SK-N-SH (cell line): ENCODE data around the gene DPEP3. TPM values are rescaled to one million over a fixed set of nuclear protein-coding genes. Genes with fewer than 3 reads are reported as not detected.

Source experiments
- CTCF ChIA-PET: fragments of 300-600, 350-600 bp; formaldehyde crosslinking; extraction: SDS; loops from one replicate; lab custom pipeline; 2021; lab: Yijun Ruan, JAX
- POLR2A ChIA-PET: fragments of 350-600 bp; sonication (Branson Sonifier 250); formaldehyde crosslinking; extraction: SDS; loops from one replicate; lab custom pipeline; 2020; ENCODE audit warnings: antibody characterized with exemption, inconsistent platforms; lab: Yijun Ruan, JAX
- DNase-seq: peaks from one replicate; pipeline ENCODE4 v3.0.0; 2012
- H2AFZ ChIP-seq: fragments of 200-600 bp; sonication (generic); 2 replicates; pipeline ENCODE4 v1.8.1; 2016; ENCODE audit warnings: antibody characterized with exemption, mild to moderate bottlenecking, low read depth
- H3F3A ChIP-seq: fragments of 200-600 bp; sonication (generic); replicated peaks from 2 replicates; pipeline ENCODE3; 2016; ENCODE audit warnings: antibody characterized with exemption, mild to moderate bottlenecking; ENCODE audit not compliant: insufficient read depth
- H3K27ac ChIP-seq, 2 experiments: fragments of 200-500 bp in 1 of 2; fragments of 200-600 bp in 1 of 2; sonication (Bioruptor generic) in 1 of 2; sonication (generic), shearing (Covaris generic) in 1 of 2; 2 replicates each; pipeline versions ENCODE4 v1.5.1 to v1.6.1; 2014 to 2016; ENCODE audit warnings: low read depth in 2 of 2, inconsistent platforms in 1 of 2, low read length in 1 of 2, mild to moderate bottlenecking in 1 of 2, mixed read lengths in 1 of 2
- H3K27me3 ChIP-seq: fragments of 200-600 bp; sonication (generic), shearing (Covaris generic); 2 replicates; pipeline ENCODE4 v1.6.1; 2016; ENCODE audit warnings: mixed run types; ENCODE audit not compliant: insufficient read depth
- H3K36me3 ChIP-seq, 2 experiments: fragments of 200-500 bp in 1 of 2; fragments of 200-600 bp in 1 of 2; sonication (Bioruptor generic) in 1 of 2; sonication (generic) in 1 of 2; replicated peaks in 1 of 2; 2 replicates each; pipeline versions ENCODE3 to v1.5.1; 2014 to 2016; ENCODE audit warnings: low read length in 1 of 2, mild to moderate bottlenecking in 1 of 2; ENCODE audit not compliant: insufficient read depth in 2 of 2, control insufficient read depth in 1 of 2
- H3K4me1 ChIP-seq, 2 experiments: fragments of 200-500 bp in 1 of 2; fragments of 200-600 bp in 1 of 2; sonication (Bioruptor generic) in 1 of 2; sonication (generic), shearing (Covaris generic) in 1 of 2; 2 replicates each; pipeline versions ENCODE4 v1.5.1 to v1.6.1; 2014 to 2016; ENCODE audit warnings: low read depth in 1 of 2, low read length in 1 of 2, mixed run types in 1 of 2; ENCODE audit not compliant: insufficient read depth in 2 of 2, control insufficient read depth in 1 of 2
- H3K4me2 ChIP-seq: fragments of 200-600 bp; sonication (generic), shearing (Covaris generic); 2 replicates; pipeline ENCODE4 v1.6.1; 2017; ENCODE audit warnings: mixed run types
- H3K4me3 ChIP-seq, 2 experiments: fragments of 200-500 bp in 1 of 2; fragments of 200-600 bp in 1 of 2; sonication (Bioruptor generic) in 1 of 2; sonication (generic), shearing (Covaris generic) in 1 of 2; 2 replicates each; pipeline versions ENCODE4 v1.5.1 to v1.8.1; 2014 to 2016; ENCODE audit warnings: low read depth in 2 of 2, inconsistent platforms in 1 of 2, low read length in 1 of 2, mild to moderate bottlenecking in 1 of 2, mixed read lengths in 1 of 2, moderate library complexity in 1 of 2
- H3K79me2 ChIP-seq: fragments of 200-600 bp; sonication (generic); 2 replicates; pipeline ENCODE4 v1.8.1; 2017; ENCODE audit warnings: mild to moderate bottlenecking; ENCODE audit not compliant: insufficient read depth
- H3K9ac ChIP-seq: fragments of 200-600 bp; sonication (generic); 2 replicates; pipeline ENCODE4 v1.6.1; 2017; ENCODE audit warnings: mixed run types
- H3K9me2 ChIP-seq: fragments of 200-600 bp; sonication (generic); 2 replicates; pipeline ENCODE4 v1.6.1; 2017; ENCODE audit warnings: mixed run types
- H3K9me3 ChIP-seq: fragments of 200-600 bp; sonication (generic); 2 replicates; pipeline ENCODE4 v1.6.1; 2017; ENCODE audit warnings: mixed run types, mild to moderate bottlenecking, moderate library complexity
- H4K20me1 ChIP-seq: fragments of 200-600 bp; sonication (generic); 2 replicates; pipeline ENCODE4 v1.6.1; 2017; ENCODE audit warnings: mild to moderate bottlenecking, mixed run types; ENCODE audit not compliant: insufficient read depth
- CTCF ChIP-seq: fragments of 200-600 bp; sonication (generic); IDR thresholded peaks from 2 replicates; pipeline ENCODE4 v1.6.1; 2017; ENCODE audit warnings: antibody characterized with exemption, mild to moderate bottlenecking, moderate library complexity
- EZH2phosphoT487 ChIP-seq: fragments of 200-600 bp; sonication (generic); IDR thresholded peaks from 2 replicates; pipeline ENCODE4 v1.6.1; 2017; ENCODE audit warnings: low read depth, mixed run types, mild to moderate bottlenecking, antibody characterized with exemption, moderate library complexity, borderline replicate concordance
- WGBS: methylation state at CpG from one replicate; pipeline ENCODE4 v1.1.6; 2017; ENCODE audit warnings: low lambda C conversion rate; 5-methylcytosine and 5-hydroxymethylcytosine counted together
- polyA plus RNA-seq, 3 experiments: library from polyadenylated mRNA; depleted of rRNA; stranded (reverse); fragments of >200 nt; gene quantifications; 2 replicates each; pipeline ENCODE4 v1.2.3, GENCODE V29; 2012
- small RNA-seq, 7 experiments: library from RNA; depleted of rRNA; stranded (forward); fragments of <200 nt; gene quantifications; one replicate each; pipeline ENCODE3, GENCODE V24; 2012

Gene DPEP3
- polyA plus RNA-seq, 1 of the 3 experiments (the other 2 are of a cell fraction) = not detected

- H3K27ac ChIP-seq = no peak overlapping the region; a peak in 1 of 4 replicates
- ChIA-PET CTCF (interaction anchor here (1.8 to 28.1 kb wide), 3 partner anchors 29 to 111 kb away, joined by 6 to 564 read pairs (median 29); partner anchors contain the start of genes EDC4, NRN1L and PSKH1), POLR2A (interaction anchor here (0.9 kb wide), 1 partner anchor 43 kb away, joined by 3 read pairs; no protein-coding TSS in a partner anchor)
- no peaks in the 10 kb centered on the region for H3K9me2 ChIP-seq
- H3K36me3 ChIP-seq = peaks cover 0 to 44% of the 10 kb centered on the region in 2 experiments
- 0 out of 2 replicates have a peak, but pooled peaks cover 3% of the 10 kb centered on the region for H3K79me2 ChIP-seq
- no peak overlapping the region for H3K4me2 ChIP-seq
- H4K20me1 ChIP-seq = peaks cover 13% of the 10 kb centered on the region
- no peaks in the 10 kb centered on the region for H3K9me3 ChIP-seq
- H3F3A ChIP-seq = no peaks in the 10 kb centered on the region
- H3K4me3 ChIP-seq = no peak overlapping the region
- 65% methylated on average over 6 of the region's 13 CpGs for WGBS
- DNase-seq = no peak
- H3K27me3 ChIP-seq = no peaks in the 10 kb centered on the region
- TF ChIP-seq CTCF (peak; percentile 29), EZH2phosphoT487 (no peak)
- TF ChIP-seq, all 33 proteins: peak for 1
- peaks cover 0 to 20% of the 10 kb centered on the region in 2 experiments; a peak in 1 of 4 replicates for H3K4me1 ChIP-seq
- no peak overlapping the region for H2AFZ ChIP-seq
- H3K9ac ChIP-seq = no peak overlapping the region
These were observed 54.0 kb downstream of the DPEP3 start for GRCh38 chr16:67926181-67926750.

Small RNA genes lying within 50 kb of the gene (small RNA-seq; reads per million reads assigned to genes)
- 0 to 0.21 (median 0) reads per million in 7 experiments for gene RNU6-359P

Other genes starting within 250 kb of the DPEP3 start
- 11.9 and 12.1 TPM in 2 replicates for gene RANBP10, start 173.9 kb downstream of the DPEP3 start, polyA plus RNA-seq (2012; rRNA removed)
- gene TSNAXIP1, start 173.6 kb downstream of the DPEP3 start, polyA plus RNA-seq (2012; rRNA removed) = 4.4 and 6.8 TPM in 2 replicates
- 32.3 and 34.8 TPM in 2 replicates for gene THAP11, start 138.2 kb downstream of the DPEP3 start, polyA plus RNA-seq (2012; rRNA removed)
- 287 and 449 TPM in 2 replicates for gene NUTF2, start 133.6 kb downstream of the DPEP3 start, polyA plus RNA-seq (2012; rRNA removed)
- gene CENPT, start 132.8 kb downstream of the DPEP3 start, polyA plus RNA-seq (2012; rRNA removed) = 48.6 and 57.6 TPM in 2 replicates
- gene EDC4, start 107.4 kb downstream of the DPEP3 start, polyA plus RNA-seq (2012; rRNA removed) = 38.0 and 45.1 TPM in 2 replicates
- gene NRN1L, start 95.6 kb downstream of the DPEP3 start, polyA plus RNA-seq (2012; rRNA removed) = 0.41 and 0.45 TPM in 2 replicates
- 30.1 and 31.4 TPM in 2 replicates for gene PSKH1, start 87.2 kb downstream of the DPEP3 start, polyA plus RNA-seq (2012; rRNA removed)
- 1.3 and 1.9 TPM in 2 replicates for gene CTRL, start 48.6 kb downstream of the DPEP3 start, polyA plus RNA-seq (2012; rRNA removed)
- gene PSMB10, start 43.6 kb downstream of the DPEP3 start, polyA plus RNA-seq (2012; rRNA removed) = 52.7 and 57.8 TPM in 2 replicates
- 11.1 and 14.4 TPM in 2 replicates for gene LCAT, start 36.4 kb downstream of the DPEP3 start, polyA plus RNA-seq (2012; rRNA removed)
- 54.3 and 75.8 TPM in 2 replicates for gene SLC12A4, start 11.9 kb downstream of the DPEP3 start, polyA plus RNA-seq (2012; rRNA removed)
- gene DPEP2, start 19.0 kb upstream of the DPEP3 start, polyA plus RNA-seq (2012; rRNA removed) = not detected in 2 replicates
- gene DPEP2NB, start 35.4 kb upstream of the DPEP3 start, polyA plus RNA-seq (2012; rRNA removed) = not detected in 2 replicates
- 10.8 and 12.0 TPM in 2 replicates for gene DDX28, start 42.7 kb upstream of the DPEP3 start, polyA plus RNA-seq (2012; rRNA removed)
- gene DUS2, start 42.8 kb upstream of the DPEP3 start, polyA plus RNA-seq (2012; rRNA removed) = 16.1 and 16.5 TPM in 2 replicates
- 5.7 and 7.8 TPM in 2 replicates for gene NFATC3, start 104.9 kb upstream of the DPEP3 start, polyA plus RNA-seq (2012; rRNA removed)